Measurements from ENCODE around the gene CLASP1.

CLASP1 gene

DNA sequence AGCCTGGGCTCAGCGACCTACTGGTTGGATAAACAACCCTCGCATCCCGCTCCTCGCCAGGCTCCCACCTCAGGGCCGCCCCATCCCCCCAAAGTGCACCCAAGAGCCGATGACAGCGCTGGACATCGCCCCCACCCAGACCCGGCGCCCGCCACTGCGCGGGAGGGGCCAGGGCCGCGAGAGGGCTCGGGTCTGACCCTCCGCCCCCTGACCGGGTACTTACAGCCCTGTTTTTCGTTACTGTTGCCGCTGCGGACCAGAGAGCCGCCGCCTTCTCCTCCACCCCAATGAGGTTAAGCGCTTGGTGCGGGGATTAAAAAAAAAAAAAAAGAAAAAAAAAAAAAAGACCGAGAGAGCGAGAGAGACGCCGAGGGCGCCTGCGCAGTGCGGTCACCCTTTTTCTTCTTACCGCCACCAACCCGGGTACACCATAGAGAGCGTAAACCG lies at the start of gene CLASP1:
Gene CLASP1 (minus strand): TSS at position 314 of the 447 bp plus-strand sequence. CDS start 43,567 bp downstream, outside the sequence.
- no peaks in the 10 kb centered on the region for H3F3A ChIP-seq (ENCODE audit: insufficient read depth, low read length)
- no peaks in the 10 kb centered on the region for H4K20me1 ChIP-seq (ENCODE audit: insufficient read depth, low read length)
- peaks cover 49% of the 10 kb centered on the region for H3K79me2 ChIP-seq (ENCODE audit: insufficient read depth, low read length)
- no peaks in the 10 kb centered on the region for H3K27me3 ChIP-seq (ENCODE audit: insufficient read depth, low read length)
- peaks cover 50% of the 10 kb centered on the region for H3K4me1 ChIP-seq (ENCODE audit: insufficient read depth, low read length, severe bottlenecking)
- no peaks in the 10 kb centered on the region for H3K9me3 ChIP-seq (ENCODE audit: low read length)
- H3K9me2 ChIP-seq (ENCODE audit: low read depth, low read length), result no peaks in the 10 kb centered on the region
- H2AFZ ChIP-seq (ENCODE audit: low read length), result 0 out of 2 replicates have a peak within 1 kb of the TSS, but pooled peaks have one; percentile 28
- peak within 1 kb of the TSS; percentile 99 for H3K4me3 ChIP-seq (ENCODE audit: low read depth, low read length, poor library complexity, severe bottlenecking)
- peaks cover 4% of the 10 kb centered on the region; the same call in 1 of the 2 replicates for H3K36me3 ChIP-seq (ENCODE audit: insufficient read depth, low read length)
- TF ChIP-seq, protein P1, sequence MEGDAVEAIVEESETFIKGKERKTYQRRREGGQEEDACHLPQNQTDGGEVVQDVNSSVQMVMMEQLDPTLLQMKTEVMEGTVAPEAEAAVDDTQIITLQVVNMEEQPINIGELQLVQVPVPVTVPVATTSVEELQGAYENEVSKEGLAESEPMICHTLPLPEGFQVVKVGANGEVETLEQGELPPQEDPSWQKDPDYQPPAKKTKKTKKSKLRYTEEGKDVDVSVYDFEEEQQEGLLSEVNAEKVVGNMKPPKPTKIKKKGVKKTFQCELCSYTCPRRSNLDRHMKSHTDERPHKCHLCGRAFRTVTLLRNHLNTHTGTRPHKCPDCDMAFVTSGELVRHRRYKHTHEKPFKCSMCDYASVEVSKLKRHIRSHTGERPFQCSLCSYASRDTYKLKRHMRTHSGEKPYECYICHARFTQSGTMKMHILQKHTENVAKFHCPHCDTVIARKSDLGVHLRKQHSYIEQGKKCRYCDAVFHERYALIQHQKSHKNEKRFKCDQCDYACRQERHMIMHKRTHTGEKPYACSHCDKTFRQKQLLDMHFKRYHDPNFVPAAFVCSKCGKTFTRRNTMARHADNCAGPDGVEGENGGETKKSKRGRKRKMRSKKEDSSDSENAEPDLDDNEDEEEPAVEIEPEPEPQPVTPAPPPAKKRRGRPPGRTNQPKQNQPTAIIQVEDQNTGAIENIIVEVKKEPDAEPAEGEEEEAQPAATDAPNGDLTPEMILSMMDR (IDR thresholded peaks at IDR 0.05; ENCODE audit: low read length), result no peak
- TF ChIP-seq EZH2 (IDR thresholded peaks at IDR 0.05; ENCODE audit: borderline replicate concordance, low read length), result no peak
- peak within 1 kb of the TSS; percentile 93 for H3K9ac ChIP-seq (ENCODE audit: low read length)
- peak within 1 kb of the TSS; percentile 99 for H3K4me2 ChIP-seq (ENCODE audit: low read length)
- H3K27ac ChIP-seq (ENCODE audit: low read depth, low read length, poor library complexity, severe bottlenecking), result peak within 1 kb of the TSS; percentile 94

DNA sequence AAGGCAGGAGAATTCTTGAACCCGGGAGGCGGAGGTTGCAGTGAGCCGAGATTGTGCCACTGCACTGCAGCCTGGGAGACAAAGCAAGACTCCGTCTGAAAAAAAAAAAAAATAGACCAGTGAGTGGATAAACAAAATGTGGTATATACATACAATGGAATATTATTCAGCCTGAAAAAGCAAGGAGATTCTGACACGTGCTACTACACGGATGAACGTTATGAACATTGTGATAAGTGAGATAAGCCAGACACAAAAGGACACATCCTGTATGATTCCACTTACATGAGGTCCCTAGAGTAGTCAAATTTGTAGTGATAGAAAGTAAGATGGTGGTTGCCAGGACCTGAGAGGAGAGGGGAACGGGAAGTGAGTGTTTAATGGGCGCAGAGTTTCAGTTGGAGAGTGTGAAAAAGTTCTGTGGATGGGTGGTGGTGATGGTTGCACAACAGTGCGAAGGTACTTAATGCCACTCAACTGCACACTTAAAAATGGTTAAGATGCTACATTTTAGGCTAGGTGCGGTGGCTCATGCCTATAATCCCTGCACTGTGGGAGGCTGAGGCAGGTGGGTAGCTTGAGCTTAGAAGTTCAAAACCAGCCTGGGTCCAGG lies 49.2 kb upstream of the CLASP1 start:
- Histone ChIP-seq H3K9ac (ENCODE audit: low read length) (no peak overlapping the region), H2AFZ (ENCODE audit: low read length) (no peak overlapping the region), H3K27me3 (ENCODE audit: insufficient read depth, low read length) (no peaks in the 10 kb centered on the region), H3K9me3 (ENCODE audit: low read length) (no peaks in the 10 kb centered on the region), H3K4me2 (ENCODE audit: low read length) (no peak overlapping the region), H3F3A (ENCODE audit: insufficient read depth, low read length) (no peaks in the 10 kb centered on the region), H3K4me1 (ENCODE audit: insufficient read depth, low read length, severe bottlenecking) (peaks cover 14% of the 10 kb centered on the region), H4K20me1 (ENCODE audit: insufficient read depth, low read length) (no peaks in the 10 kb centered on the region), H3K4me3 (ENCODE audit: low read depth, low read length, poor library complexity, severe bottlenecking) (no peak overlapping the region), H3K79me2 (ENCODE audit: insufficient read depth, low read length) (no peaks in the 10 kb centered on the region), H3K36me3 (ENCODE audit: insufficient read depth, low read length) (no peaks in the 10 kb centered on the region), H3K27ac (ENCODE audit: low read depth, low read length, poor library complexity, severe bottlenecking) (no peak overlapping the region), H3K9me2 (ENCODE audit: low read depth, low read length) (no peaks in the 10 kb centered on the region)
- TF ChIP-seq EZH2 (IDR thresholded peaks at IDR 0.05; ENCODE audit: borderline replicate concordance, low read length), result no peak
- TF ChIP-seq, protein P1 (IDR thresholded peaks at IDR 0.05; ENCODE audit: low read length), result no peak

DNA sequence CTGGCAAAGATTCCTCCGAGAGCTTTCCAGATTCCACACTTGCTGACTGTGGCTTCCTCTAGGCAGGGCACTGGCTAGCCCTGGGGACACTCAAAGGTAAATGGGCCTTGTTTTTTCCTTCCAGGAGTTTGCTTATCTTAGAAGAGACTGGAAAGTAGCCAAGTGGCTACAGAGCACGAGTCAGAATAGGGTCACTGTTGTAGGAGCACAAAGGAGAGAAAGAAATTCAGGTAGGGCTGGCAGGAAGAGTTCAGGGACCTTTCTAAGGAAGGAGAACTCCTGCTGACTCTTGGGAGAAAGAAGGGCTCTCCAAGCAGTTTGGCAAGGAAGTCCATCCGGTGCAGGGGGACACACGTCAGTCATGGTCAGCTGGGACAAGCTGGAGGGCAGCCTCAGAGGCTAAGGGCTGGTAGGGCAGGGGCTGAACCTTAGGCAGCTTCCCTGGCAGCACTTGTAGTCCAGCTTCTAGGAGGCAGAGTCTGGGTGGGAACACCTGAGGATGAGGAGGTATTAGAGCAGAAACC lies 47.9 kb upstream of the CLASP1 start:
- Histone ChIP-seq H3K9me3 (ENCODE audit: low read length) (no peaks in the 10 kb centered on the region), H3K27me3 (ENCODE audit: insufficient read depth, low read length) (no peaks in the 10 kb centered on the region), H3K36me3 (ENCODE audit: insufficient read depth, low read length) (no peaks in the 10 kb centered on the region), H3K9ac (ENCODE audit: low read length) (no peak overlapping the region), H3F3A (ENCODE audit: insufficient read depth, low read length) (no peaks in the 10 kb centered on the region), H4K20me1 (ENCODE audit: insufficient read depth, low read length) (no peaks in the 10 kb centered on the region), H3K79me2 (ENCODE audit: insufficient read depth, low read length) (no peaks in the 10 kb centered on the region), H3K4me2 (ENCODE audit: low read length) (no peak overlapping the region), H3K4me1 (ENCODE audit: insufficient read depth, low read length, severe bottlenecking) (peaks cover 14% of the 10 kb centered on the region), H3K4me3 (ENCODE audit: low read depth, low read length, poor library complexity, severe bottlenecking) (no peak overlapping the region), H3K27ac (ENCODE audit: low read depth, low read length, poor library complexity, severe bottlenecking) (no peak overlapping the region), H3K9me2 (ENCODE audit: low read depth, low read length) (no peaks in the 10 kb centered on the region), H2AFZ (ENCODE audit: low read length) (no peak overlapping the region)
- no peak for TF ChIP-seq EZH2 (IDR thresholded peaks at IDR 0.05; ENCODE audit: borderline replicate concordance, low read length)
- TF ChIP-seq, protein P1 (IDR thresholded peaks at IDR 0.05; ENCODE audit: low read length), result no peak

All from OCI-LY1 (cell line).